ENCODE results near the gene ALG6.
"Not testable (repeated sequence)": the region's sequence is repeated elsewhere in the genome, so short reads cannot be mapped to it uniquely, and the experiment has no call there.

ALG6 gene

DNA sequence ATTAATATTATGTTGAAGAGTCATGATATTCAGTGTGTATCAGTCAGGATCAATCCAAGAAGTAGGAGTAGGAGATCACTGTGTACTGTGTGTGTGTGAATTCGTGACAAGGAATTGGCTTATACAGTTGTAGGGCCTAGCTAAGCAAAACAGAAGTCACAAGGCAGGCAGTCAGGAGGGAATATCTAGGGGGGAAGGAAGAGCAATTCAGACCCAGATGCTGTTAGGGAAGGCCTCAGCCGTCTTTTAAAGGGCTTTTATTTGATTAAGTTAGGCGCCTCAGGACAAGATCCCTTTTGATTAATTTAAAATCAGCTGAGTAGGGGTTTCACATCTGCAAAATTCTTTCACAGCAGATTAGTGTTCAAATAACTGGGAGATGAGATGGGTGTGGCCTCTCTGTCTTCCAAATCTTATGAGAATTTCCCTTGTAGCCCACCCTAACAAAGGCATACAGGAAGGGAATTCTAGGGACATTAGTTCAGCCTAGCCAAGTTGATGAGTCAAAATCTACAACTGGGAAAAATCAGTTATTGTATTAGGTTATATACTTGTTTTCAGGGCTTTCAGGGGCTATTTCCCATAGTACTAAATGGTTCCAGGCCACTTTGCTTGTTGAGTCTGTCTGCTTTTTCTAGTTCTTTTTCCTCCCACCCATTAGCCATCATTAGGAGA, 47.4 kb downstream of the ALG6 start:
- DNase-seq (ENCODE audit: low read depth), result no peak

DNA sequence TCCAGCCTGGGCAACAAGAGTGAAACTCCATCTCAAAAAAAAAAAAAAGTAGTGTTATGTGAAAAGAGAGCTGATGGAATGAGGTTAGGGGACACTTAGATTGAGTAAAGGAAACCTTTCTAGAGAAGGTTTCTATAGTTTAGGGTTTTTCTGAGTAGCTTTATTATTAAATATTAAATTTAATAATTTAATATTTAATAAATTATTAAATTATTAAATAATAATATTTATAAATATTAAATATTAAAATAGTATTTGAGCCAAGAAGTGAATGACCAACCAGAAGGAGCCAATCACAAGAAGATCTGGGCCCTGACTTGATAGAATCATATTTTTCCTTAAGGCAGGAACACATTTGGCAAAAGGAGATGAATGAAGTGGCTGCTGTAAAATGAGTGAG, 50.7 kb downstream of the ALG6 start:
- DNase-seq (ENCODE audit: low read depth), result no peak

DNA sequence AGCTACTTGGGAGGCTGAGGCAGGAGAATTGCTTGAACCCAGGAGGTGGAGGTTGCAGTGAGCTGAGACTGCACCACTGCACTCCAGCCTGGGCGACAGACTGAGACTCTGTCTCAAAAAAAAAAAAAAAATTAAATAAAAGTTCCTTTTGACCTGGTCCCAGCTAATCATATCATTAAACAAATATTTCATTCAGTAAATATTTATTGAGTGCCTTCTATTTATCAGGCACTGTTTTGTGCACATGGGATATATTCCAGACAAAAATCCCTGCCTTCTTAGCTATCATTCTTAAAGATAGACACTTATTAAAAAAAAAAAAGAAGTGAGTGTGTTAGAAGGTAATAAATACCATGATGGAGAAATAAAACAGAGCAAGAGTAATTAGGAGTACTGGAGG, 53.3 kb downstream of the ALG6 start:
- not testable (repeated sequence) for DNase-seq (ENCODE audit: low read depth)

DNA sequence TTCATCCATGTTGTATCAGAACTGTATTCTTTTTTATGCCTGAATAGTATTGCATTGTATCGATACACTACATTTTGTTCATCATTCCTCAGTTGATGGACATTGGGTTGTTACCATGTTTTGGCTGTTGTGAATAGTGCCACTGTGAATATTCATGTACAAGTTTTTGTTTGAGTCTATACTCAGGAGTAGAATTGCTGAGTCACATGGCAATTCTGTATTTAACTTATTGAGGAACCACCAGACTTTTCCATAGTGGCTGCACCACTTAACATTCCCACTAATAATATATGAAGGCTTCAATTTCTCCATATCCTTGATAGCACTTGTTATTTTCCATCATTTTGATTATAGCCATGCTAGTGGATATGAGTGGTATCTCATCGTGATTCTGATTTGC, 56.2 kb downstream of the ALG6 start:
- no peak for DNase-seq (ENCODE audit: low read depth)

DNA sequence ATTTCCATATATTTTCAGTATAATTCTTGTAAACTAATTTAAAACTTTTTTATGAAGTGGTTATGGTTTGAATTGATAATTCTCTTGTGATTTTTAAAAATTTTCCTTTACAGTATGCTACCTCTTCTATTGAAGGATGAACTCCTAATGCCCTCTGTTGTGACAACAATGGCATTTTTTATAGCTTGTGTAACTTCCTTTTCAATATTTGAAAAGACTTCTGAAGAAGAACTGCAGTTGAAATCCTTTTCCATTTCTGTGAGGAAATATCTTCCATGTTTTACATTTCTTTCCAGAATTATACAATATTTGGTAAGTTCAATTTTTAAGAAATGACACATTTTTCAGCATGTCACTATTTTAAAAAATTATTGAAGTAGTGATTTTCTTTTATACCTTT, 61.4 kb downstream of the ALG6 start:
- DNase-seq (ENCODE audit: low read depth), result no peak

DNA sequence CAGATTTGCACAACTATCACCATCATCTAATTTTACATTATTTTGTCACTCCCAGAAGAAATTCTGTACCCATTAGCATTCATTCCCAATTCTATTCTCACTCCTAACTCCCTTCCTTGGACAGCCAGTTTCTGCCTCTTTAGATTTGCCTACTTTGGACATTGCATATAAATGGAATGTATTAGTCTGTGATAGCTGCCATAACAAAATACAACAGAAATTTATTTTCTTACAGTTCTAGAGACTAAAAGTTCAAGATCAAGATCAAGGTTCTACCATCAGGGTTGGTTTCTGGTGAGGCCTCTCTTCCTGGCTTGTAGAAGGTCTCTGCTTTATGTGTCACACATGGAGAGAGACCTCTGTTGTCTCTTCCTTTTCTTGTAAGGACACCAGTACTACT, 61.9 kb downstream of the ALG6 start:
- DNase-seq (ENCODE audit: low read depth), result no peak

DNA sequence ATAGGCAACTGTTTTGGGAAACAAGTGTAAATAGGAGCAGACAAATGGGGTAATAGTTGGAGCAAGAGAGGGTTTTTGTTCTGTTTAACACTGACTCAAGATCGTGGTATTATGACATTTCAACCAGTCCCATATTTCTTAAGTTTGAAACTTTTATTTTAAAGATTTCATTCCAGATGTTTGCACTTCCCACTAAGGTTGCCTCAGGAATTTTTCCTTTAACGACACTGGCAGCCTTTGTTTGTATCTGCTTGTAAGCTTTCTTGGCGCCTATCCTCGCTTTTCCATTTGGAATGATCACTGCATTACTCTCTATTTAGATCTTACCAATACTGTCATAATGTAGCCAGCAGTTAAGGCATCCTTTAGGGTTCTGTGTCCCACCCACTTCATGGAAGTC, 67.7 kb downstream of the ALG6 start:
- no peak for DNase-seq (ENCODE audit: low read depth)

DNA sequence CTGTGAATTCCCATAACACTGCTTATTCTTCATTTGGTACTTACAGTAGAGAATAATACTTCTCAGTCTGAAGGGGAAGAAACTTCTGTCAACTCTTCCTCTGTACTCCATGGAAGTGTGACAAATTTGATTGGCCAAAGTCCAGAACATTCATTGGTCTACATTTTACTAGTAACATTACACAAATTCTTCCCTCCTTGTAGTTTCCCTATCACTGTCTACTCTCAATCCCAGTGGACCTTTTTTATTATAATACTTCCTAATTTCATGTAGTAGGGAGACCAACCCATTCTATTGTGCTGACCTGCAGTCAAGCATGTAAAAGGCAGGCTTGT, 74.7 kb downstream of the ALG6 start:
- DNase-seq (ENCODE audit: low read depth), result no peak

DNA sequence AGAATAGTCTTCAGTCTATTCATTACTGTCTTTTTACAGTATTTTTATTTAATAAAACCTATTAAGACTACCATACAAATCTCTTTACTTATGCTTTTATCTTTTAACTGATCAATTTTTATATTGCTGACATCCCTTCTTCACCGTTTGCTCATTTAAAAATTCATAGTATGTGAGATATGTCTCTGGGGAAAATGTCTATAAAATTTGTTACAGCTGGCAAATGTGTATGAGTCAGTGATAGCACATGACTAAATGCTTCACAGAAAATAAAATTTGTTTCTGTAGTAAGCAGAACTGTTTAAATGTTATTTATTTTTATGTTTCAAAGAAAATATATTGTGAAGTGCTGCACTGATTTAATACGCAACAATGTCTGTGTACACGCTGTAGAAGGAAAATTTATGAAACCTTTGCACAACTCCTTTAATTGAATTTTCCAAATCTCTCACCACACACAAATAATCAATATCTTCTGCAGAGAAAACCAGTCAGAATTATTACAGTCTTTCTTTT, 81.4 kb downstream of the ALG6 start:
- DNase-seq (ENCODE audit: low read depth), result no peak

DNA sequence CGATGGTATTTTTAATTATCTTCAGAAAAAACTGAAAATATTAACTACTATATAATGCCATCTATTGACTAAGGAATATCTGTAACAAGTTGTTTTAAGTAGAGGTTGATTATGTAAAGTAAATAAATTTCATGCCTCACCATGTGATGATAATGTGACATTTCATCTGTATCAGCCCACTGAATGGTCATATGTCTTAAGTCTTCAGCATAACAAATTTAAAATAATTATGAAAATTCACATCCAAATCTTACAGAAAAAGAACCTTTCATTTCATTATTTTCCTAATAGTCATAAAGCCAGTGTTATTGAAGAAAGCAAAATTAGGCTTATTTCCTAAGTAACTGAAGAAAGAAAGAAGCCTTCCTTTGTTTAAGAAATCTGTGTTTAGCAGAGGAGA, 83.0 kb downstream of the ALG6 start:
- no peak for DNase-seq (ENCODE audit: low read depth)

DNA sequence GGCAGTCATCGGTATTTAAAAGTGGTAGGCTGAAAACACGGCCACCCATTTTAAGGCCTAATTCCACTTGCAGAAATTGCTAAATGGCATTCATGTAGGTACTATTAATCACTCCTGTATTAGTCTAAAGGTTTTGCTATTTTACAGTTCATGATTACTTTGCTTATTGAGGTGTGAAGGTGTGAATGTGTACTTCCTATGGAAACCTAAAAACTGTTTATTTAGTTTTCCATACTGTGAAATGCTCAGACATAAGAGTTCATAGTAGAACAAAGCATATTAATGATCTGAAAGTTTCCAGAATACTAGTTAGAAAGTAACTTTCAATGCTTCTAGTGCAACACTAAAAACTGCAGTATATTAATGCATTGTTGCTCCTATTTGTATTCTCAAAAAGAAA, 85.8 kb downstream of the ALG6 start:
- no peak for DNase-seq (ENCODE audit: low read depth)

DNA sequence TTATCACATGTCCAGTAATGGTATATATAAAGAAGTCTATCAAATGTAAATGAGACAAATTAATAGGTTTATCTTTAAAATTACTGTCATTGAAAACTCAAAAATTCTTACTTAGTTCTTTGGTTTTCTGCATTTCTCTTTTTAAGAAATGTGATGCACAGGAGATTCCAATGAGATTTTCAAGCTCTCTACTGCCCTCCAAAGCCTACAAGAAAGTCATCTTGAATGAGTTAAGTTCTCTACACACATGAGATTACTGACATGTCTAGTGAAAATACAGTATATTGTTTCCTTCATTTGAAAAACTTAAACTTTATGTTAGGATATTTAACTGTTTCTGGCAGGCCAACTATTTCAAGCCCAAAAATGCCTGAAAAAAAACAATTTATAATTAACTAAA, 86.8 kb downstream of the ALG6 start:
- DNase-seq (ENCODE audit: low read depth), result no peak

DNA sequence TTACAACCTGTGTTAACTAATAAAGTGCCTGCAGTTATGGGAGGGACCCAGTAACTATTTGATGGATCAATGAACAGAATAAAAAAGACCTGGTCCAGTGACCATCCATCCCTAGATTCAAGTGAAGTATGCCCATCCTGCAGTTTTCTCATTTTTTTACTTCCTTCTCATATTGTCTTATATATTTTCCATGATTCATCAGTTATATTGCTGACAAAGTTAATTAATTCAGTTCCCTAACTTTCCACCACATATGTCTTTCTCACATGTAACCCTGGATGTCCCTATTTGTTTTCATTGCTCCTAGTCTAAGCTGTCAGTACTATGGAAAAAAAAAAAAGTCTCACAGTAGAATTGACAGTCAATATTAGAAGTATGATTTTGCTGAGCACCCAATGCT, 91.3 kb downstream of the ALG6 start:
- DNase-seq (ENCODE audit: low read depth), result no peak

DNA sequence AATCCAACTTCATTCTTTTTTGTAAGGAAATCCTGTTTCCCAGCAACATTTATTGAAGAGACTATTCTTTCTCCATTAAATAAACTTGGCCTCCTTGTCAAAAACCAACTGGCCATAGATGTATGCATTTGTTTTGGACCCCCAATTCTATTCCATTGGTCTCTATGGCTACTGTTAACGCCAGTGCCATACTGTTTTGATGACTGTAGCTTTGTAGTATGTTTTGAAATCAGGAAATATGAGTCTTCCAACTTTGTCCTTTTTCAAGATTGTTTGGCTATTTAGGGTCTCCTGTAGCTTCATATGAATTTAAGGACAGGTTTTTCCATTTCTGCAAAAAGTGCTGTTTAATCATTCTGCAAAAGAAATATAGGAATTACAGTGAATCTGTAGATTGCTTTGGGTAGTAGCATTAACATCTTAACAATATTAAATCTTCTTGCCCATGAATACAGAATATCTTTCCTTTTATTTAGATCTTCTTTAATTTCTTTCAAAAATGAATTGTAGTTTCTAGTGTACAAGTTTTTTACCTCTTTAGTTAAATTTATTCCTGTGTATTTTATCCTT, 94.3 kb downstream of the ALG6 start:
- no peak for DNase-seq (ENCODE audit: low read depth)

DNA sequence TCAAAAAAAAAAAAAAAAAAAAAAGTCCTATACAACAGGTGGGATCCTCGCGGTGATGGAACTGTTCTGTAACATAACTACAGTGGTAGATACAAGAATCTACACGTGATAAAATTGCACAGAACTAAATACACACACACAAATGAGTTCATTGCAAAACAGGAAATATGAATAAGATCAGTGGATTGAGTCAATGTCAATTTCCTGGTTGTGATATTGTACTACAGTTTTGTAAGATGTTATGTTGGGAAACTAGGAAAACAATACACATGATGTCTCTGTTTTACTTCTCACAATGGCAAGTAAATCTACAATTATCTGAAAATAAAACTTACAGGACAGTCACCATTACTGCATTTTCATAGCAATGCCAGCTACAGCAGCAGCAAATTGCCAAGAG, 95.8 kb downstream of the ALG6 start:
- DNase-seq (ENCODE audit: low read depth), result no peak

DNA sequence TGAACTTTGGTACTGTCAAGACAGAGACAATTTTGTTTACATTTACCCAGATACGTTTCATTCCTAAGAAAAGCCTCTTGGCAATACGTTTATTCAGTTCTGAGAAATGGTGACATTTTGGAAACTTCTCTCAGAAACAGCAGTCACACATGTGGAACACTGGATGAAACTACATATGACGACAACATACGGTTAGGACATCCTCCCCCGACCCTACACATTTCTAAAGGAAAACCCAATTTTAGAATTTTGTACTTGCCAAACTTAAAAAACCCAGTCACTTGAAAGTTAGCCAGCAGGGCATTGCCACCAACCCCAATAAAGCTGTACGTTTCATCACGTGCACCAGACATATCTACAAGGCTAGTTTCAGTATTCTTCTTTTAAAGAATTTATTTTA, 98.8 kb downstream of the ALG6 start:
- DNase-seq (ENCODE audit: low read depth), result no peak

DNA sequence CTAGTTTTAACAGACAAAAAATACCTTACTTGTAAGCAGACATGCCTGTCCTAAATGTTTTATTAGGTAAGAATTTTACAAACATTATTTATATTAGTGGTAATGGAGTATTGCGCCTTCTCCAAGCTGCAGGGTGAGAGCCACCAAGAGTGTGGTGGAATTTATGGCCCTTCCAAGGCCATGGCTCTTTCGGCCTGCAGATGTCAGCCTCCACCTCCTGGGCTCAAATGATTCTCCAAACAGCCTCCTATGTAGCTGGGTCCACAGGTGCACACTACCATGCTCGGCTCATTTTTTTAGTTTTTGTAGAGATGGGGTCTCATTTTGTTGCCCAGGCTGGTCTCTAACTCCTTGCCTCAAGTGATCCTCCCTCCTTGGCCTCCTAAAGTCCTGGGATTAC, 99.3 kb downstream of the ALG6 start:
- no peak for DNase-seq (ENCODE audit: low read depth)

DNA sequence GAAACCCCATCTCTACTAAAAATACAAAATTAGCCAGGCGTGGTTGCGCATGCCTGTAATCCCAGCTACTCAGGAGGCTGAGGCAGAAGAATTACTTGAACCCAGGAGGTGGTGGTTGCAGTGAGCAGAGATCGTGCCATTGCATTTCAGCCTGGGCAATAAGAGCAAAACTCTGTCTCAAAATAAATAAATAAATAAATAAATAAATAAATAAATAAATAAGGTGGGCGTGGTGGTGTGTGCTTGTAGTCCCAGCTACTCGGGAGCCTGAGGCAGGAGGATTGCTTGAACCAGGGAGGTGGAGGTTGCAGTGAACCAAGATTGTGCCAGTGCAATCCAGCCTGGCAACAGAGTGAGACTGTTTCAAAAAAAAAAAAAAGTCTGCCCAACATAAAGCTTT, 101.3 kb downstream of the ALG6 start:
- DNase-seq (ENCODE audit: low read depth), result not testable (repeated sequence)

DNA sequence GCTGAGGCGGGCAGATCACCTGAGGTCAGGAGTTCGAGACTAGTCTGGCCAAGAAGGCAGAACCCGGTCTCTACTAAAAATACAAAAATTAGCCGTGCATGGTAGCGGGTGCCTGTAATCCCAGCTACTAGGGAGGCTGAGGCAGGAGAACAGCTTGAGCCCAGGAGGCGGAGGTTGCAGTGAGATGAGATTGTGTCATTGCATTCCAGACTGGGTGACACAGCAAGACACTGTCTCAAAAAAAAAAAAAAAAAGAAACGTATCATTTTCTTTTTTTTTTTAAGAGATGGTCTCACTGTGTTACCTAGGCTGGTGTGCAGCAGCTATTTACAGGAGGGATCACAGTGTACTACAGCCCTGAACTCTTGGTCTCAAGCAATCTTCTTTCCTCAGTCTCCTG, 108.3 kb downstream of the ALG6 start:
- DNase-seq (ENCODE audit: low read depth), result no peak

DNA sequence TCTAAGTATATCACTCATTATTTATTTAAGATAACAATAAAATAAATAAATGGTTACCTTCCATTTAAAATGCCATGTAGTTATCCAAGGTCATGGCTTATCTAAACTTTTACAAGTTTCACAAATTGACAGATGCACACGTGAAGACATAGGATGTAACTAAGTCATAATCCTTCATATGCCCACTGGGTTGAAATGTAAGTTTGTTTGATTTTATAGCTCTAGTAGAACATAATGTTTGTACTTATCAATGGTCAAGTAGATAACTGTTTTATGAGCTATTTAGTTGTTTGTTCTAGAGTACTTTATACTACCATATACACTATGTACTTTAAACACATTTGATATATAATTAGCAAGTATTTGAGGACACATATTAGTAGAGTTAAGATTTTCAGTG, 112.6 kb downstream of the ALG6 start:
- DNase-seq (ENCODE audit: low read depth), result no peak

DNA sequence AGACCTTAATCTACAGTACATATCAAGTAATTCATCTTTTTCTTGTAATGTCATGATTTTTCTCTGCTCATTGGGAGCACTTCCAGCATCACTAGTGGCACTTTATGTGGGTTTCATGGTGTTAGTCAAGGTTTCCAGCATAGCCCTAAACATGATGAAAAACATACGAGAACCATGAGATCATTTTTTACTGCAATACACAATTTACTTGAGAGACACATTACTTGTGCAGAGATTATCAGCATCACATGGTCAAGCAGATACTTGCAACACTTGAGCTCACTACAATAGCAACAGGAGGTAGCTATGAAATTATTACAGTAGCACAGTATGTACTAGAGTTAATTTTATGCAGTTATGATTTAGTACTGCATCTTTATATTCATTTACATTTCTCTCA, 119.2 kb downstream of the ALG6 start:
- no peak for DNase-seq (ENCODE audit: low read depth)

DNA sequence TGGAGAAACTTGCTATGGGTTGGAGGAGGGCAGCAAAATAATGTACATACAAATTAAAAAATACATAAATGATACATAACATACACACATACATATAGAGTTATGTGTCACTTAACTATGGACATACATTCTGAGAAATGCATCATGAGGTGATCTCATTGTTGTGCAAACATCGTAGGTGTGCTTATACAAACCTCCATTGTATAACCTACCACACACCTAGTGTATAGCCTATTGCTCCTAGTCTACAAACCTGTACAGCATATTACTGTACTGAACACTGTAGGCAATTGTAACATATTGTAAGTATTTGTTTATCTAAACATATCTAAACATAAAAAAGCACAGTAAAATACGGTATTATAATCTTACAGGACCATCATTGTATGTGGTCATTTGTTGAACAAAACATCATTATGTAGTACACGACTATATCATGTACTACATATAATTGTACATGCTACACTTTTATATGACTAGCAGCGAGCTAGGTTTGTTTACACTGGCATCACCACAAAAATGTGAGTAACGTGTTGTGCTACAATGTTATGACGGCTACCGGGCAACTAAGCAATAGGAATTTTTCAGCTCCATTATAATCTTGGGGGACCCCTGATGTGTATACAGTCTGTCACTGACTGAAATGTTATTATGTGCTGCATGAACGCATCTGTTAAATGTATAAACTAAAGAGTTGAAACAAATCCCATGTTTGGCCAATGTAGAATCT, 120.1 kb downstream of the ALG6 start:
- DNase-seq (ENCODE audit: low read depth), result no peak

All from stimulated activated CD4-positive, alpha-beta T cell treated with anti-CD3 and anti-CD28 coated beads, Interleukin-2, amount 100 ng/mL, for 4 hours (primary cell).